Suprapubic skin (tissue), 4 donors: ENCODE data around the gene CD48. TPM values are rescaled to one million over a fixed set of nuclear protein-coding genes. Genes with fewer than 3 reads are reported as not detected.

ENCODE experiments used
- DNase-seq, 2 donors: peaks; one replicate each; pipeline ENCODE4 v3.0.0-alpha.2; 2019; ENCODE audit warnings: low spot score in 2 of 2
- H3K27ac ChIP-seq: fragments of 200-600 bp; sonication (generic); one replicate; pipeline ENCODE4 v1.5.1; 2019
- H3K27me3 ChIP-seq: fragments of 200-600 bp; sonication (generic); one replicate; pipeline ENCODE4 v1.5.1; 2019
- H3K36me3 ChIP-seq: fragments of 200-600 bp; sonication (generic); one replicate; pipeline ENCODE4 v1.5.1; 2019
- H3K4me1 ChIP-seq: fragments of 200-600 bp; sonication (generic); one replicate; pipeline ENCODE4 v1.5.1; 2019
- H3K4me3 ChIP-seq: fragments of 200-600 bp; sonication (generic); one replicate; pipeline ENCODE4 v1.5.1; 2019; ENCODE audit warnings: mild to moderate bottlenecking
- H3K9me3 ChIP-seq: fragments of 200-600 bp; sonication (generic); one replicate; pipeline ENCODE4 v1.5.1; 2019
- CTCF ChIP-seq, 2 donors: fragments of 200-600 bp in 1 of 2; fragments of 450-650 bp in 1 of 2; sonication (generic) in 1 of 2; IDR thresholded peaks; one replicate each; pipeline ENCODE4 v1.5.1; 2016 to 2019; ENCODE audit warnings: antibody characterized with exemption in 2 of 2, mild to moderate bottlenecking in 1 of 2, moderate library complexity in 1 of 2
- EP300 ChIP-seq: sonication (generic); formaldehyde crosslinking; IDR thresholded peaks from one replicate; pipeline ENCODE4 v1.6.1; 2017; ENCODE audit warnings: antibody characterized with exemption
- POLR2A ChIP-seq, 2 donors: fragments of 450-650 bp; IDR thresholded peaks; one replicate each; pipeline ENCODE4 v1.6.1; 2017; ENCODE audit warnings: antibody characterized with exemption in 2 of 2, mild to moderate bottlenecking in 2 of 2, moderate library complexity in 2 of 2
- POLR2AphosphoS5 ChIP-seq, 3 donors: sonication (generic); formaldehyde crosslinking; IDR thresholded peaks; one replicate each; pipeline ENCODE4 v1.6.1; 2017; ENCODE audit warnings: antibody characterized with exemption in 3 of 3
- WGBS: methylation state at CpG from one replicate; pipeline ENCODE4 v1.1.5; 2018; 5-methylcytosine and 5-hydroxymethylcytosine counted together
- total RNA-seq, 4 donors: library from RNA; depleted of rRNA; stranded (reverse); fragments of >200 nt; gene quantifications; one replicate each; pipeline ENCODE4 v1.1.0, GENCODE V29; 2016

The CD48 gene
- total RNA-seq, 4 donors from 2014 or later: 0.60 to 1.6 (median 1.0) TPM; not detected in 1

GRCh38 chr1:160658814-160659193 lies 52.8 kb downstream of the CD48 start:
- no peak for DNase-seq
- no peak overlapping the region for H3K27ac ChIP-seq
- no peaks in the 10 kb centered on the region for H3K27me3 ChIP-seq
- H3K4me3 ChIP-seq: no peak overlapping the region
- H3K9me3 ChIP-seq: no peaks in the 10 kb centered on the region
- 94% methylated on average over 2 of the region's 2 CpGs for WGBS
- H3K4me1 ChIP-seq: no peaks in the 10 kb centered on the region
- no peaks in the 10 kb centered on the region for H3K36me3 ChIP-seq
- TF ChIP-seq POLR2AphosphoS5 (IDR thresholded peaks at IDR 0.05) (no peak), EP300 (no peak), CTCF (IDR thresholded peaks at IDR 0.05) (no peak), POLR2A (IDR thresholded peaks at IDR 0.05) (no peak)

DNA sequence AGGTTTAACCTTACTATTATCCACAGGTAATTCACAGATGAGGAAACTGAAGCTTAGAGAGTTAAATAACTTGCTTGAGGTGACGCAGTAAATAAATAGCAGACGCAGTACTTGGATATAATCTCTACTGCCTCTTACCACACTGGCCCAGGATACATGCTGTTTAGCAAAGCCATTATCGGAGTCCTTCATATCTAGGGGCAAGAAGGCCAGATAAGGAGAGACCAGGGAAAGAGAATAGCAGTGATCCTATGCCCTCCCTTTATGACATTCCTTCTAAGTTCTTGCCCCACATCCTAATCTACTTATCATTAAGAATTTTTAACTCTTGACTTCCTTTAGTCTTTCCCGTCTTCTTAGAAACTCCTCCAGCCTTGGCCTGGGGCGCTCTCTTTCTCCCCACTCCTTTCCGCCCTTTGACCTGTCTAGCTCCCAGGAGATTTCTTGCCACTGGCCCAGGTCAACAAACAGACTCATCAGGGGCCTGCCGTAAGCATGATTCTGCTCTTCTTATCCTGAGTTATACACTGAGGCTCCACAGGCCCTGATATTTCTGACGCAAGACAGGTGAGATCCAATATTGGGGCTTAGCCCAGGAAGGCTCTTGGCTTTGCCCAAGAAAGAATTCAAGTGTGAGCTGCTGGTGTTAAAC lies 53.3 kb downstream of the CD48 start:
- DNase-seq: no peak
- no peak overlapping the region for H3K4me3 ChIP-seq
- 80% methylated on average over 8 of the region's 8 CpGs for WGBS
- no peaks in the 10 kb centered on the region for H3K9me3 ChIP-seq
- no peaks in the 10 kb centered on the region for H3K27me3 ChIP-seq
- no peaks in the 10 kb centered on the region for H3K4me1 ChIP-seq
- no peak for TF ChIP-seq EP300
- no peak for TF ChIP-seq POLR2AphosphoS5 (IDR thresholded peaks at IDR 0.05)
- TF ChIP-seq POLR2A (IDR thresholded peaks at IDR 0.05): no peak
- TF ChIP-seq CTCF (IDR thresholded peaks at IDR 0.05): no peak
- no peaks in the 10 kb centered on the region for H3K36me3 ChIP-seq
- H3K27ac ChIP-seq: no peak overlapping the region

DNA sequence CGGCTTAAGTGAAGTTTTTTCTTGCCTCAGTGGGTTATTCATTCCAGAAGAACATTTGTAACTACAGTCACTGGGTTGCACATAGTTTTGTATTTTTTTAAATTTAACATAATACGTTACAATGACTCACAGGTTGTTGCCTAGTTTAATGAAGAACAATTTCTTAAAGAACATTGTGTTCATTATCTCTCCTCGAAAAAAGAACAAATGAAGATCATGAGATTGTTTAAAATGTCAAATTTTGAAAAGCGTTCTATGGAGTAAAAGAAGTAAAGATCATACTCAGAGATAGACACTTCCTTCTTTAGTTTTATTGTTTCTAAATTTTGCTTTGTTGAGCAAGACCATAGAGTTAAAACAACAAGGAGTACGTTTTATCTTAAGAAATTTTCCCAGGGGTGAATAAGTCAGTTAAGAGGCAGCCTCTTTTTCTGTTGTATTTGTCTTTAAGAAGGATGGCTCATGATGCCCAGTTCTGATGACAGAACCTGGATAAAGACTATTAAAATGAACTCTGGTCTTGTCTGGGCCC lies 54.3 kb downstream of the CD48 start:
- Histone ChIP-seq H3K4me1 (no peaks in the 10 kb centered on the region), H3K4me3 (no peak overlapping the region), H3K9me3 (no peaks in the 10 kb centered on the region), H3K27ac (peak overlapping the region; percentile 1), H3K27me3 (no peaks in the 10 kb centered on the region), H3K36me3 (no peaks in the 10 kb centered on the region)
- TF ChIP-seq POLR2AphosphoS5 (IDR thresholded peaks at IDR 0.05): no peak
- no peak for TF ChIP-seq EP300
- no peak for TF ChIP-seq CTCF (IDR thresholded peaks at IDR 0.05)
- TF ChIP-seq POLR2A (IDR thresholded peaks at IDR 0.05): no peak
- no peak for DNase-seq
- WGBS: 63% methylated on average over 5 of the region's 5 CpGs

DNA sequence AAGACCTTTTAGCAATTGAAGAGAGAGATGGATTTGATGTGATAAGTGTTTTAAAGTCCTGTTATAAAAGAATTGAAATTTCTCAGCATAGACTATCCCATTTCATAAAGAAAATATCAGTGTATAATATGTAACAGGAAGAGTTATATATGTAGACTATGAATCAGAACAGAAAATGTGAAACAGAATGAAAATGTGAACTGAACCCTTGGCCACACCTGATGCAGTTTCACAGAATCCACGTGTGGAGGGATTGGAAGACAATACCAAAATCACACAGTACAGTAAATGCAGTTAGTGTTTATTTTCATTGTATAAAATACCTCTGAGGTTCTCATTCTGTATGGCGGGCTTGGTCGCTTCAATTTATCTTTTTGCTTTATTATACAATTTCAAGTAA lies 54.9 kb downstream of the CD48 start:
- Histone ChIP-seq H3K27me3 (no peaks in the 10 kb centered on the region), H3K4me1 (no peaks in the 10 kb centered on the region), H3K36me3 (no peaks in the 10 kb centered on the region), H3K4me3 (no peak overlapping the region), H3K9me3 (no peaks in the 10 kb centered on the region), H3K27ac (no peak overlapping the region)
- DNase-seq: no peak
- 75% methylated on average over 3 of the region's 3 CpGs for WGBS
- TF ChIP-seq POLR2AphosphoS5 (IDR thresholded peaks at IDR 0.05) (no peak), CTCF (IDR thresholded peaks at IDR 0.05) (no peak), POLR2A (IDR thresholded peaks at IDR 0.05) (no peak), EP300 (no peak)

- no peak for DNase-seq
- no peaks in the 10 kb centered on the region for H3K27me3 ChIP-seq
- H3K27ac ChIP-seq: no peak overlapping the region
- H3K4me3 ChIP-seq: no peak overlapping the region
- TF ChIP-seq EP300: no peak
- TF ChIP-seq POLR2A (IDR thresholded peaks at IDR 0.05): no peak
- no peak for TF ChIP-seq POLR2AphosphoS5 (IDR thresholded peaks at IDR 0.05)
- TF ChIP-seq CTCF (IDR thresholded peaks at IDR 0.05): no peak
- H3K9me3 ChIP-seq: no peaks in the 10 kb centered on the region
- WGBS: 90% methylated on average over 2 of the region's 2 CpGs
- no peaks in the 10 kb centered on the region for H3K36me3 ChIP-seq
- H3K4me1 ChIP-seq: no peaks in the 10 kb centered on the region
Measured at GRCh38 chr1:160653620-160654016, 58.0 kb downstream of the CD48 start.
